ENCODE results near the gene DCANP1. TPM values are rescaled to one million over a fixed set of nuclear protein-coding genes. Genes with fewer than 3 reads are reported as not detected.
A peak's percentile ranks its signal among the peaks of the same experiment; 100 is the strongest.

Gene DCANP1
- total and polyA plus RNA-seq, 10 of the 15 experiments (the other 5 are each of a cell fraction or from before 2014, with no cell fraction given) = 0.01 TPM; not detected in 9

DNA sequence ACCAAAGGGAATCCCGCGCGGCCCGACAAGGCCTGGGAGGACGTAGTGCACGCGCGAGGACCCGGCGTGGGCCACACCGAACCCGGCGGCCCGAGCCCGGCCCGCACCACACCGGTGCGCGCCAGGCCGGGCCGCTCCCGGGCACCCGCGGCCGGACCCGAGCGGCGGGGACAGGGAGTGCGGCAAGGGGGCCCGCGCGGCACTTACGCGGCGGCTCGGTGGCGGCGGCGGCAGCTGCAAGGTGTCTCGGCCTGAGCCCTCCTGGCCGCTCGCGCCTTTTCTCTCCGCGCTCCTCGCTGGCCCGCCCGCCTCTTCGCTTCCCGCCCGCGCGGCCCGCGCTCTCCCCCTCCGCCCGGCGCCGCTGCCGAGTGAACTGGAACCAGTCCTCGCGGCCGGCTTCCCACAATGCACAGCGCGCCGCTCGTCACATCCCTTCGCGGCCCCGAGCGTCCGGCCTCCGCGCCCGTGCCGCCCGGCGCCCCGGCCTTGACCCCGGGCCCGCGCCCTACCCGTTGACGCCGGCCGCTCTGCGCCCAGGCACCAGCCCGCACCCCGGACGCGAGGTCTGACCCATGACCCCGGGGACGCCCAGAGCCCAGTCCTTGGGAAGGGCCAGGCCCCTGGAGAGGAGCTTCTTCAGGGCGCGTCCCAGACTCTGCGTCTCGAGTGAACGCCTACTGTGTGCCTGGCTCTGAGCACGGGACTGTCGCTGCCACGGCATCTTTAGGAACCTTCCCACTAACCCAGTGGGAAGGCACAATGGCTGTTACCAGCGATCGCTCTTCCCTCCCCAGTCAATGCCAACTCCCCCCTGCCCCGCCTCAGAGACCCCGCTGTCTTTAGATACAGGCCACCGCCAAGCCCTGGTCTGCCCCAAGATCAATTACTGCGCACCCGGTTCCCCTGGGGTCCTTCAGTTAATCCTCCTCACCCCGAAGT, 48.0 kb downstream of the DCANP1 start, which contains the start of gene MACROH2A1 (continued):
- TF ChIP-seq, protein P1, sequence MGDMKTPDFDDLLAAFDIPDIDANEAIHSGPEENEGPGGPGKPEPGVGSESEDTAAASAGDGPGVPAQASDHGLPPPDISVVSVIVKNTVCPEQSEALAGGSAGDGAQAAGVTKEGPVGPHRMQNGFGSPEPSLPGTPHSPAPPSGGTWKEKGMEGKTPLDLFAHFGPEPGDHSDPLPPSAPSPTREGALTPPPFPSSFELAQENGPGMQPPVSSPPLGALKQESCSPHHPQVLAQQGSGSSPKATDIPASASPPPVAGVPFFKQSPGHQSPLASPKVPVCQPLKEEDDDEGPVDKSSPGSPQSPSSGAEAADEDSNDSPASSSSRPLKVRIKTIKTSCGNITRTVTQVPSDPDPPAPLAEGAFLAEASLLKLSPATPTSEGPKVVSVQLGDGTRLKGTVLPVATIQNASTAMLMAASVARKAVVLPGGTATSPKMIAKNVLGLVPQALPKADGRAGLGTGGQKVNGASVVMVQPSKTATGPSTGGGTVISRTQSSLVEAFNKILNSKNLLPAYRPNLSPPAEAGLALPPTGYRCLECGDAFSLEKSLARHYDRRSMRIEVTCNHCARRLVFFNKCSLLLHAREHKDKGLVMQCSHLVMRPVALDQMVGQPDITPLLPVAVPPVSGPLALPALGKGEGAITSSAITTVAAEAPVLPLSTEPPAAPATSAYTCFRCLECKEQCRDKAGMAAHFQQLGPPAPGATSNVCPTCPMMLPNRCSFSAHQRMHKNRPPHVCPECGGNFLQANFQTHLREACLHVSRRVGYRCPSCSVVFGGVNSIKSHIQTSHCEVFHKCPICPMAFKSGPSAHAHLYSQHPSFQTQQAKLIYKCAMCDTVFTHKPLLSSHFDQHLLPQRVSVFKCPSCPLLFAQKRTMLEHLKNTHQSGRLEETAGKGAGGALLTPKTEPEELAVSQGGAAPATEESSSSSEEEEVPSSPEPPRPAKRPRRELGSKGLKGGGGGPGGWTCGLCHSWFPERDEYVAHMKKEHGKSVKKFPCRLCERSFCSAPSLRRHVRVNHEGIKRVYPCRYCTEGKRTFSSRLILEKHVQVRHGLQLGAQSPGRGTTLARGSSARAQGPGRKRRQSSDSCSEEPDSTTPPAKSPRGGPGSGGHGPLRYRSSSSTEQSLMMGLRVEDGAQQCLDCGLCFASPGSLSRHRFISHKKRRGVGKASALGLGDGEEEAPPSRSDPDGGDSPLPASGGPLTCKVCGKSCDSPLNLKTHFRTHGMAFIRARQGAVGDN (IDR thresholded peaks at IDR 0.05) = peak; percentile 97
- TF ChIP-seq SMARCA5 (IDR thresholded peaks at IDR 0.05) (peak; percentile 50; the same call in 1 of the 2 replicates), TAF1 (IDR thresholded peaks at IDR 0.05; ENCODE audit: borderline replicate concordance, low read depth, low read length) (peak; percentile 90; the same call in 1 of the 2 replicates), TBL1XR1 (IDR thresholded peaks at IDR 0.05; ENCODE audit: low read depth, low read length) (0 out of 2 replicates have a peak, but pooled peaks have one; percentile 20), RAD21 (IDR thresholded peaks at IDR 0.05; ENCODE audit: insufficient read depth, low read depth, low read length) (no peak), HCFC1 (IDR thresholded peaks at IDR 0.05; ENCODE audit: low read length) (peak; percentile 32; the same call in 1 of the 2 replicates), ZBED1 (IDR thresholded peaks at IDR 0.05; ENCODE audit: borderline replicate concordance) (no peak), TCF3 (IDR thresholded peaks at IDR 0.05; ENCODE audit: borderline replicate concordance, insufficient read depth, low read depth, low read length) (no peak), LARP7 (IDR thresholded peaks at IDR 0.05) (peak; percentile 86; the same call in 1 of the 2 replicates), PAX5 (IDR thresholded peaks at IDR 0.05; ENCODE audit: borderline replicate concordance, low read depth, low read length) (peak; percentile 76), NBN (IDR thresholded peaks at IDR 0.05) (peak; percentile 34; the same call in 1 of the 2 replicates), POLR2AphosphoS5 (IDR thresholded peaks at IDR 0.05; ENCODE audit: low read length) (peak; percentile 79), CREB1 (IDR thresholded peaks at IDR 0.05; ENCODE audit: low read depth) (peak; percentile 88), MXI1 (IDR thresholded peaks at IDR 0.05; ENCODE audit: low read depth, low read length) (peak; percentile 70; the same call in 1 of the 2 replicates)
- TF ChIP-seq, protein P2, sequence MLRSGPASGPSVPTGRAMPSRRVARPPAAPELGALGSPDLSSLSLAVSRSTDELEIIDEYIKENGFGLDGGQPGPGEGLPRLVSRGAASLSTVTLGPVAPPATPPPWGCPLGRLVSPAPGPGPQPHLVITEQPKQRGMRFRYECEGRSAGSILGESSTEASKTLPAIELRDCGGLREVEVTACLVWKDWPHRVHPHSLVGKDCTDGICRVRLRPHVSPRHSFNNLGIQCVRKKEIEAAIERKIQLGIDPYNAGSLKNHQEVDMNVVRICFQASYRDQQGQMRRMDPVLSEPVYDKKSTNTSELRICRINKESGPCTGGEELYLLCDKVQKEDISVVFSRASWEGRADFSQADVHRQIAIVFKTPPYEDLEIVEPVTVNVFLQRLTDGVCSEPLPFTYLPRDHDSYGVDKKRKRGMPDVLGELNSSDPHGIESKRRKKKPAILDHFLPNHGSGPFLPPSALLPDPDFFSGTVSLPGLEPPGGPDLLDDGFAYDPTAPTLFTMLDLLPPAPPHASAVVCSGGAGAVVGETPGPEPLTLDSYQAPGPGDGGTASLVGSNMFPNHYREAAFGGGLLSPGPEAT (IDR thresholded peaks at IDR 0.05; ENCODE audit: low read depth) = 0 out of 2 replicates have a peak, but pooled peaks have one; percentile 13
- TF ChIP-seq, protein P3, sequence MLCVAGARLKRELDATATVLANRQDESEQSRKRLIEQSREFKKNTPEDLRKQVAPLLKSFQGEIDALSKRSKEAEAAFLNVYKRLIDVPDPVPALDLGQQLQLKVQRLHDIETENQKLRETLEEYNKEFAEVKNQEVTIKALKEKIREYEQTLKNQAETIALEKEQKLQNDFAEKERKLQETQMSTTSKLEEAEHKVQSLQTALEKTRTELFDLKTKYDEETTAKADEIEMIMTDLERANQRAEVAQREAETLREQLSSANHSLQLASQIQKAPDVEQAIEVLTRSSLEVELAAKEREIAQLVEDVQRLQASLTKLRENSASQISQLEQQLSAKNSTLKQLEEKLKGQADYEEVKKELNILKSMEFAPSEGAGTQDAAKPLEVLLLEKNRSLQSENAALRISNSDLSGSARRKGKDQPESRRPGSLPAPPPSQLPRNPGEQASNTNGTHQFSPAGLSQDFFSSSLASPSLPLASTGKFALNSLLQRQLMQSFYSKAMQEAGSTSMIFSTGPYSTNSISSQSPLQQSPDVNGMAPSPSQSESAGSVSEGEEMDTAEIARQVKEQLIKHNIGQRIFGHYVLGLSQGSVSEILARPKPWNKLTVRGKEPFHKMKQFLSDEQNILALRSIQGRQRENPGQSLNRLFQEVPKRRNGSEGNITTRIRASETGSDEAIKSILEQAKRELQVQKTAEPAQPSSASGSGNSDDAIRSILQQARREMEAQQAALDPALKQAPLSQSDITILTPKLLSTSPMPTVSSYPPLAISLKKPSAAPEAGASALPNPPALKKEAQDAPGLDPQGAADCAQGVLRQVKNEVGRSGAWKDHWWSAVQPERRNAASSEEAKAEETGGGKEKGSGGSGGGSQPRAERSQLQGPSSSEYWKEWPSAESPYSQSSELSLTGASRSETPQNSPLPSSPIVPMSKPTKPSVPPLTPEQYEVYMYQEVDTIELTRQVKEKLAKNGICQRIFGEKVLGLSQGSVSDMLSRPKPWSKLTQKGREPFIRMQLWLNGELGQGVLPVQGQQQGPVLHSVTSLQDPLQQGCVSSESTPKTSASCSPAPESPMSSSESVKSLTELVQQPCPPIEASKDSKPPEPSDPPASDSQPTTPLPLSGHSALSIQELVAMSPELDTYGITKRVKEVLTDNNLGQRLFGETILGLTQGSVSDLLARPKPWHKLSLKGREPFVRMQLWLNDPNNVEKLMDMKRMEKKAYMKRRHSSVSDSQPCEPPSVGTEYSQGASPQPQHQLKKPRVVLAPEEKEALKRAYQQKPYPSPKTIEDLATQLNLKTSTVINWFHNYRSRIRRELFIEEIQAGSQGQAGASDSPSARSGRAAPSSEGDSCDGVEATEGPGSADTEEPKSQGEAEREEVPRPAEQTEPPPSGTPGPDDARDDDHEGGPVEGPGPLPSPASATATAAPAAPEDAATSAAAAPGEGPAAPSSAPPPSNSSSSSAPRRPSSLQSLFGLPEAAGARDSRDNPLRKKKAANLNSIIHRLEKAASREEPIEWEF (IDR thresholded peaks at IDR 0.05; ENCODE audit: insufficient replicate concordance, low read depth, low read length) = no peak

All from GM12878 (cell line).